Measurements from ENCODE around the gene SELENON. TPM values are rescaled to one million over a fixed set of nuclear protein-coding genes. Genes with fewer than 3 reads are reported as not detected.
A peak's percentile ranks its signal among the peaks of the same experiment; 100 is the strongest.

The SELENON gene
- polyA plus RNA-seq, 4 donors: 84.6 to 92.8 (median 88.8) TPM

GRCh38 chr1:25792115-25792514 is 7.9 kb upstream of the SELENON start:
- DNase-seq (ENCODE audit: low read depth in 4 of 4, low spot score in 3 of 4): no peak

GRCh38 chr1:25793585-25794170 is 6.3 kb upstream of the SELENON start:
- DNase-seq (ENCODE audit: low read depth in 4 of 4, low spot score in 3 of 4): no peak

GRCh38 chr1:25794325-25794724 is 5.7 kb upstream of the SELENON start:
- DNase-seq (ENCODE audit: low read depth in 4 of 4, low spot score in 3 of 4): no peak

DNA sequence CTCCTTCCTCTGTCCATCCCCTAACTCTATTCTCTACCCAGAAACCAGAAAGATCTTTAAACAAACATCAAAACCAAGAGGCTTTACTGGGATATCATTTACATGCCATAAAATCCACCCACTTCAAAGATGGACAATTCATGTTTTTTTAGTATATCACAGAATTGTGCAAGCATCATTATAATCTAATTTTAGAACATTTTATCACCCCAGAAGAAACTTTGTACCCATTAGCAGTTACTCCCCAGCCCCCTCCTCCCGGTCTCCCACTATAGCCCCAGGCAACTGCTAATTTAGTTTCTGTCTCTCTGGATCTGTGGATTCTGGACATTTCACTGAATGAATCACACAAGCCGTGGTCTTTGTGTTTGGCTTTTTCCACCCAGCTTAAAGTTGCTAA is 4.8 kb upstream of the SELENON start:
- no peak for DNase-seq (ENCODE audit: low read depth in 4 of 4, low spot score in 3 of 4)

- no peak for DNase-seq (ENCODE audit: low read depth in 4 of 4, low spot score in 3 of 4)
These were observed 3.8 kb upstream of the SELENON start for GRCh38 chr1:25795946-25796810.

DNA sequence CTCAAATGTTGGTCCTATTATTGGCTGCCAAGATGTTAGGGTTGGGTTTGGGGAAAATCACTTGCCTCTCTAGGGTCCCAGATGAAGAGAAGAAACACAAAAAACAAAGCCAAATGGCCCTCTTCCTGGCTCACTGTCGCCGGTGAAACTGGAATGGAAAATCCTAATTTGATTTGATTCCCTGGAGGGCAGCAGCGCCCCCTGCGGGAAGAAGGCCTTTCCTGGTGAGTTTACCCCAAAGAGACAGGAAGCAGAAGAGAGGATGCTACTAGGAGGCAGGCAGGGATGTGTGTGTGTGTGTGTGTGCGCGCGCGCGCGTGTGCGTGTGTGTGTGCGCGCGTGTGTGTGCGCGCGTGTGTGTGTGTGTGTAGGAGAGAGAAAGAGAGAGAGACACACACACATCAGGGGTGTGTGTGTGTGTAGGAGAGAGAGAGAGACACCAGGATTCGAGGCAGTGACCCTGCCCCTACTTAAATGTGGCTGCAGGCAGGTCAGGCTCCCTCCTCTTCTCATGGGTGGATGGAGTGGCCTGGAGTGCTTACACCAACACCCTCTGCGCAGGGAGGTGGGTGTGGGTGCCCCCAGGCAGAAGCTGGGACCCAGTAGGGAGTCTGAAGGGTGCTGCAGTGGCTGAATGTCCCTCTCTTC is 3.1 kb upstream of the SELENON start:
- peak in 1 of 4 donors; percentile 75 for DNase-seq (ENCODE audit: low read depth in 4 of 4, low spot score in 3 of 4)

DNA sequence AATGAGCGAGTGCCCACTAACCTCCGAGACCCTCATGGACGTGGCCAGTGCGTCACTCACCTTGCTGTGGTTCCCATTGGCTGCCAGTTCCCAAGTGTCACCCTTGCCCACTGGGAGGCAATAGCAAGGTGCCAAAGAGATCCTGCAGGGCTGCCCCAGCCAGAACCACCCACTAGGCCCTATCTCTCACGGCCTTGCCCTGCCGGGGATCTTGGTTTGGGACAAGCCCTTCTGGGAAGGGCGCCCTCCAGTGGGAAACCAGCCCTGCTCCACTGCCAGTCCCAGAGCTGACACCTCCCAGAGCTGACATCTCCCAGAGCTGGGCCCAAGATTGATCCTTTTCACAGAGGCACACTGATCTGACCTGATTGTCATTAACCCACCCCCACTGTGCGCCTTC is 2.1 kb upstream of the SELENON start:
- no peak for DNase-seq (ENCODE audit: low read depth in 4 of 4, low spot score in 3 of 4)

GRCh38 chr1:25798666-25799351 is 1.2 kb upstream of the SELENON start:
- no peak for DNase-seq (ENCODE audit: low read depth in 4 of 4, low spot score in 3 of 4)

DNA sequence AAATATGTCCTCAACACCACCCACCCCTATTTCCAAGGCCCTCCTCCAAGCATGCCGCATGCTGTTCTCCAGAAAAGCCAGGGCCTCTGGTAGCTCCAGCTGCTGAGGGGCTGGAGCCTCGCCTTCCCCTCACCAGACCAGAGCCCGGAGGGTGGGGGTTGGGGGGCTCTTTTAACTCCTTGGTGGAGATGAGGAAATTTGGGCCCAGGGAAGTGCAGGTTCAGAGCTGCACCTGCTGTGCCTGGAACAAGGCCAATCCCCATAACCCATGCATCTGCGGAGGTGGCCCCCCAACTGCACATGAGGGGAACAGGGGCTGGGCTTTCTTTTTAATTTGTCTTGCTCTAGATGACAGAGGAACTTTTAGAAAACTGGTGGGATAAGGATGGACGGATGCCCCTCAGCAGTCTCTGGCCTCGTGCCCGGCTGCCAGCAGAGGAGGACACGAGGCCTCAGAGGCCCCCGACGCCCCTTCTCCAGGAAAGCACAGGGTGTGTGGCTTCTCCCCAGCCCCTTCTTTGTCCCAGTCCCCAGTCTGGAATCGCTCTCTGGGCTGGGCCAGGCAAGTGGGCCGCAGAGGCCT is 550 bp upstream of the SELENON start:
- no peak for DNase-seq (ENCODE audit: low read depth in 4 of 4, low spot score in 3 of 4)

GRCh38 chr1:25800703-25801377 is 847 bp downstream of the SELENON start:
- no peak for DNase-seq (ENCODE audit: low read depth in 4 of 4, low spot score in 3 of 4)

- DNase-seq (ENCODE audit: low read depth in 4 of 4, low spot score in 3 of 4): no peak
These were observed 2.9 kb downstream of the SELENON start for GRCh38 chr1:25802915-25803314.

DNA sequence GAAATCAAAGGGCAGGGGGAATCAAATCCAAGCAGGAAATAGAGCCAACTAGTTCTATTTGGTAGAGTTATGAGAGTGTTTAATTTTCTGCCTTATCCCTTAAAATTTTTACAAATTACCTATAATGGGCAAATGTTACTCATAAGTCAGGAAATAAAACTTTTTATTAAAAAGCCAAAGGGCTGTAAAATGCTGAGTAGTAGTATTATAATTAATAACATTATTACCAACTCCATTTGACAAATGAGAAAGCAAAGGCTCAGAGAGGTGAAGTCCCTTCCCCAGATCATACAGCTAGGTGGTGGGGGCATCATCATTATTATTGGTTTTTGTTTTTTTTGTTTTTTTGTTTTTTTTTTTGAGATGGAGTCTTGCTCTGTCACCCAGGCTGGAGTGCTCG is 3.4 kb downstream of the SELENON start:
- DNase-seq (ENCODE audit: low read depth in 4 of 4, low spot score in 3 of 4): no peak

DNA sequence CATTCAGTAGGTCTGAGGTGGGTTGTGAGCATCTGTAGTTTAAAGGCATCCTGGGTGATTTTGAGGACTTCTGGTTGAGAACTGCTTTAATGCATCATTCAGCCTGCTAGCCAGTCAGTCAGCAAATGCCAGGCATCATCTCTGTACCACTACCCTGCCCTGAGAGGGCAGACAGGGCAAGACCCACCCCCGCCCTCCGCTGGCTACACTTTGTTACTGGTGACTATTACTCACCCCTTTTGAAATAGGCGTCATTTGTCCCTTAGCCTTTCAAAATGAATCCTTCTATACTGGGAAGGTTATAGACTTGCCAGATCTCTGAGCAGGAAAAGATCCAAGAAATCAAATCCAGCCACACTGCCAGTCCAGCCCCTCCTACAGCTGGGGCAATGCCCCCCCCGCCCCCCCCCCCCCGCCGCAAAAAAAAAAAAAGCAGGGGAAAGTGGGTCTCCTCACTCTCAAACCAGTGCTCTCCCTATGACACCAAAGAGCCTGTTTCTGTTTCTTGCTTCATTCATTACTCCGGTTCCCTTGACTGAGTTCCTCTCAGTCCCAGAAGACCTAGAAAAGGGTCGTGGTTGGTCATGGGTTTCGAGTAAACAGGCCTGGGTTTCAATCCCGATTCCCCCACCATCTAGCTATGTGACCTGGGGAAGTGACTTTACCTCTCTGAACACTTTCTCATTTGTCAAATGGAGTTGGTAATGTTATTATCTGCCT is 4.4 kb downstream of the SELENON start:
- no peak for DNase-seq (ENCODE audit: low read depth in 4 of 4, low spot score in 3 of 4)

GRCh38 chr1:25804964-25805862 is 5.2 kb downstream of the SELENON start:
- no peak for DNase-seq (ENCODE audit: low read depth in 4 of 4, low spot score in 3 of 4)

- no peak for DNase-seq (ENCODE audit: low read depth in 4 of 4, low spot score in 3 of 4)
These were observed 5.9 kb downstream of the SELENON start for GRCh38 chr1:25805863-25806225.

GRCh38 chr1:25806418-25806817 is 6.4 kb downstream of the SELENON start:
- no peak for DNase-seq (ENCODE audit: low read depth in 4 of 4, low spot score in 3 of 4)

GRCh38 chr1:25807480-25808390 is 7.7 kb downstream of the SELENON start:
- no peak for DNase-seq (ENCODE audit: low read depth in 4 of 4, low spot score in 3 of 4)
